Activated naive CD4-positive, alpha-beta T cell treated with anti-CD3 and anti-CD28 coated beads, Interleukin-2, amount 50 U/mL, for 72 hours (primary cell): ENCODE results near the gene NEURL2. TPM values are rescaled to one million over a fixed set of nuclear protein-coding genes. Genes with fewer than 3 reads are reported as not detected.
A peak's percentile ranks its signal among the peaks of the same experiment; 100 is the strongest.

Source experiments
- ATAC-seq, 2 donors: fragments of 150-1000 bp; cut with Tn5 transposase; 2 replicates each; pipeline ENCODE4 v1.10.0; 2021; ENCODE audit warnings: mild to moderate bottlenecking in 2 of 2, moderate library complexity in 2 of 2
- DNase-seq, 2 donors: peaks; one replicate each; pipeline ENCODE4 v3.0.0; 2021 to 2022; ENCODE audit warnings: low spot score in 2 of 2
- H3K27ac Mint-ChIP-seq, 2 donors: one replicate each; pipeline ENCODE4 v1.8.0; 2022; ENCODE audit warnings: mild to moderate bottlenecking in 2 of 2, mixed read lengths in 2 of 2
- H3K36me3 Mint-ChIP-seq, 2 donors: one replicate each; pipeline ENCODE4 v1.8.0; 2022; ENCODE audit warnings: mixed read lengths in 2 of 2
- H3K9me3 Mint-ChIP-seq, 2 donors: one replicate each; pipeline ENCODE4 v1.8.0; 2022; ENCODE audit warnings: mixed read lengths in 2 of 2
- total RNA-seq, 2 donors: library from RNA; stranded (reverse); gene quantifications; one replicate each; pipeline ENCODE4 v1.2.3, GENCODE V29; 2022

Gene NEURL2
- total RNA-seq, 2 donors from 2014 or later: 1.5 to 3.4 TPM

GRCh38 chr20:45924391-45925261 lies 33.6 kb upstream of the NEURL2 start:
- H3K36me3 Mint-ChIP-seq: no peaks in the 10 kb centered on the region

GRCh38 chr20:45921337-45922189 lies 30.6 kb upstream of the NEURL2 start:
- no peaks in the 10 kb centered on the region for H3K9me3 Mint-ChIP-seq
- ATAC-seq (peak in 1 of 2 donors; percentile 30), DNase-seq (no peak)
- H3K27ac Mint-ChIP-seq: peak overlapping the region in 1 of 2 donors; percentile 8
- no peaks in the 10 kb centered on the region for H3K36me3 Mint-ChIP-seq

More at GRCh38 chr20:45924391-45925261, 33.6 kb upstream of the NEURL2 start:
- DNase-seq (no peak), ATAC-seq (no peak)
- Mint-ChIP-seq H3K27ac (no peak overlapping the region), H3K9me3 (no peaks in the 10 kb centered on the region)

- H3K27ac Mint-ChIP-seq: peak overlapping the region in 1 of 2 donors; percentile 5
- DNase-seq (no peak), ATAC-seq (no peak)
- no peaks in the 10 kb centered on the region for H3K9me3 Mint-ChIP-seq
- H3K36me3 Mint-ChIP-seq: no peaks in the 10 kb centered on the region
These were observed 29.7 kb upstream of the NEURL2 start for GRCh38 chr20:45920462-45921336.

- no peak overlapping the region for H3K27ac Mint-ChIP-seq
- ATAC-seq (no peak), DNase-seq (no peak)
- H3K9me3 Mint-ChIP-seq: no peaks in the 10 kb centered on the region
- no peaks in the 10 kb centered on the region for H3K36me3 Mint-ChIP-seq
These were observed 28.8 kb upstream of the NEURL2 start for GRCh38 chr20:45919542-45920399.

DNA sequence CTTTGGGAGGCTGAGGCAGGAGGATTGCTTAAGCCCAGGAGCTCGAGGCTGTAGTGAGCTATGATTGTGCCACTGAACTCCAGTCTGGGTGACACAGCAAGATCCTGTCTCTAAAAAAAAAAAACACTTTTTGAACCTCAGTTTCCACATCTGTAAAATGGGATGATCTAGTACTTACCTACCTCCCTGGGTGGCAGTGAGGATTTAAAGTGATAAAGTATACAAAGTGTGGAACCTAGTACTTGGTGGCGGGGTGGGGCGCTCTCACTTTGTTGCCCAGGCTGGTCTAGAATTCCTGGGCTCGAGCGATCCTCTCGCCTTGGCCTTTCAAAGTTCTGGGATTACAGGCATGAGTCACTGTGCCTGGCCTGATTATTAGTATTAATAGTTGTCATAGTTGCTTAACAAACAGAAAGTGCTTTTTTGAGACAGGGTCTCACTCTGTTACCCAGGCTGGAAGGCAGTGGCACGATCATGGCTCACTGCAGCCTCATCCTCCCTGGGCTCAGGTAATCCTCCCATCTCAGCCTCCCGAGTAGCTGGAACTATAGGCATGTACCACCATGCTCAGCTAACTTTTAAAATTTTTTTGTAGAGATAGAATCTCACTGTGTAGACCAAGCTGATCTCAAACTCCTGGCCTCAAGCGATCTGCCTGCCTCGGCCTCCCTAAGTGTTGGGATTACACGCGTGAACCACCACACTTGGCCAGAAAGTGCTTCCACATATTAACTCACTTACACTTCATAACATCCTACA lies 27.9 kb upstream of the NEURL2 start:
- no peaks in the 10 kb centered on the region for H3K36me3 Mint-ChIP-seq
- H3K9me3 Mint-ChIP-seq: no peaks in the 10 kb centered on the region
- DNase-seq: no peak
- no peak overlapping the region for H3K27ac Mint-ChIP-seq
- no peak for ATAC-seq

DNA sequence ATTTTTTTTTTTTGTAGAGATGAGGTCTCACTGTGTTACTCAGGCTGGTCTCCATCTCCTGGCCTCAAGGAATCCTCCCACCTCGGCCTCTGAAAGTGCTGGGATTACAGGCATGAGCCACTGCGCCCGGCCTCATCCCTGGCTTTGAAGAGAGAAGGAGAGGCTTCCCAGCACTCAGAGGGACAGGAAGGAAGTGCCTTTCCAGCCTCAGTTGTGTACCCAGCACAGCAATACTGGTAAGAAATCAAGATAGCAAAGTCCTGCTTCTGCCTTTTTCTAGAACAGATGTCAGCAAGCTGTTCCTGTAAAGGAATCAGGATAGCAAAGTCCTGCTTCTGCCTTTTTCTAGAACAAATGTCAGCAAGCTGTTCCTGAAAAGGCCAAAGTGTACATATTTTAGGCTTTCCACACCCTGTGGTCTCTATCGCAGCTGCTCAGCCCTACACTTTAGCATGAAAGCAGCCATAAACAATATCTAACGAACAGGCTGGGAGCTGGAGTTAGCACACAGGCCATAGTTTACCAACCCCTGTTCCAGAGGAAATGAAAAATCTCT lies 27.3 kb upstream of the NEURL2 start:
- no peaks in the 10 kb centered on the region for H3K36me3 Mint-ChIP-seq
- H3K9me3 Mint-ChIP-seq: no peaks in the 10 kb centered on the region
- no peak overlapping the region for H3K27ac Mint-ChIP-seq
- DNase-seq: no peak
- ATAC-seq: no peak

DNA sequence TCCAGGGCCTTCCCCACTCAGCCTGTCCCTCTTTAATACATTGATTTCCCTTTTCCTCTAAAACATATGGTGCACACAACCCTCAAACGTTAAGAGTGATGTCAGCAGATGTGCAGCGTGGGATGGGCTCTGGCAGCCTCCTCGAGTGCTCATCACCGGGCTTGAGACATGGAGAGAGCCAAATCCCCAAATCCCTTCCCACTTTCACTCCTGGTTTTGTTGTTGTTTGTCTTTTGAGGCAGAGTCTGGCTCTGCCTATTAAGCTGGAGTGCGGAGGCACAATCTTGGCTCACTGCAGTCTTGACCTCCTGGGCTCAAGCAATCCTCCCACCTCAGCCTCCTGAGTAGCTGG lies 26.8 kb upstream of the NEURL2 start:
- no peak for ATAC-seq
- Mint-ChIP-seq H3K27ac (no peak overlapping the region), H3K36me3 (no peaks in the 10 kb centered on the region), H3K9me3 (no peaks in the 10 kb centered on the region)
- DNase-seq: no peak

DNA sequence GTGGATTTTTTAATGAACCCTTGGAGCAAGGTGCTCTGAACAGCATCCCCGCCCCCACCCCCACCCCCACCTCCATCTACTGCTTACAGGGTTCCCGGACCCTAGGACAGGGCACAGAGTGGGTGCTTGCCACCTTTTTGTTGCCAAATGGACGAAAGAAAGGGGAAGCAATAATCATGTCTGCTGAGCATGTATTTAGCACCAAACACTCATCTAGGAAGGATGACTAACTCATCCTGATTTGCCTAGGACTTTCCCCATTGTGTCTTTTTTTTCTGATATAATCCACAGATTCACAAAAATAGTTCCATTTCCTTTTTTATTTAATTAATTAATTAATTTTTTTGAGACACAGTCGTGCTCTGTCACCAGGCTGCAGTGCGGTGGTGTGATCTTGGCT lies 22.1 kb upstream of the NEURL2 start:
- DNase-seq (no peak), ATAC-seq (peak in 1 of 2 donors; percentile 15)
- Mint-ChIP-seq H3K27ac (no peak overlapping the region), H3K9me3 (peaks cover 0 to 4% of the 10 kb centered on the region in 2 donors), H3K36me3 (no peaks in the 10 kb centered on the region)

DNA sequence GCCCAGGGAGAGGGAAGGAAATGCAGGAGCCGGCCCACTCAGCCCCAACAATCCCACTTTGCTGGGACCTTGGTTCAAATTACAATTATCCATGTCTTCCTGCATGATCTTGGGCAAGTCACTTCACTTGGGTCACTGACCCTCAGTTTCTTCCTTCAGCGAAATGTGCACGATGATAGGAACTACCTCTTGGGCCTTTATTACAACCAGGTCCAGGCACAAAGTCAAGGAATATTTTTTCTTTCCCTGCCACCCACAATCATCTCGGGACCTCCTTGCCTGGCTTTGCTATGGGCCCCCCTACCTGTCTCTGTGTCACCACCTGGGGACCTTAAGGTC lies 21.3 kb upstream of the NEURL2 start:
- H3K27ac Mint-ChIP-seq: no peak overlapping the region
- H3K9me3 Mint-ChIP-seq: peaks cover 0 to 4% of the 10 kb centered on the region in 2 donors
- DNase-seq (no peak), ATAC-seq (no peak)
- H3K36me3 Mint-ChIP-seq: no peaks in the 10 kb centered on the region

DNA sequence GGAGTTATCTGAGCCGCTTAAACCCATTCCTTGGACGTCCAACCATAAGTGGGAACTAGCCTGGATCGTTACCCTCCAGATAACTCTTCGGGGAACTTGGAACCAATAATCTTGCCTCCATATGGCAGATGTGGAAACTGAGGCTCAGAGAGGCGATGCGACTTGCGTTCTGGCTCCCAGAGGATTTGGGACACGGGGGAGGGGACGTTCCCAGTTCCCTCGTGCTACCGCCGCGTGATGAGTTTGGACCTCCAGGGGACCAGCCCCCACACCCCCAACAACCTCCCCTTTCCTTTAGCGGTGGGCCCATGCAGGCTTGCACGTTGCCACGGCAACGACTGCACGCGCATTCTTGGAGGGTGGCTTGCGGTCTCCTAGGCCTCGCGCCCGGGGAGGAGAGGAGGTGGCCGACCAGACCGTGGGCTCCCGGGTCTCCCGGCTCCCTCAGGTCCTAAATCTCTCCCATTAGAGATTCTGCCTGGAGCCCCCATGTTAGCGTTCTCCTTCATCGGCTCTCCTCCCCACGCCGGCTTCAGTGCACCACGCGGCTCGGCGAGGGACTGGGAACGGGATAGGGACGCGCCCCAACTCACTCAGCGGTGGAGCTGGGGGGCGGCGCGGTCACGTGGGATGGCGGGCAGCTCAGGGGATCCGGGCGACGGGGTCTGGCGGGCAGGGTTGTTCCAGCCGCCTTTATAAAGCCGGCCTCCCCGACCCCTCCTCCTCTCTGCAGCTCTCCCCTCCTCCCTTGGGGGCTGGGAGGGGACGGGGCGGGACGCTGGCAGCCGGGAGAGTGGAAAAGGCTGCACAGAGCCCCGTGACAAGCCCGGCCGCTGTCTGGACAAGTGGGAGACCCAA lies 20.7 kb upstream of the NEURL2 start, which contains the start of gene PLTP:
Gene PLTP, minus strand, starts transcription at position 670 of the 858 bp plus-strand sequence. CDS start 703 bp downstream, outside the sequence.
- no peaks in the 10 kb centered on the region for H3K36me3 Mint-ChIP-seq
- H3K9me3 Mint-ChIP-seq: peaks cover 0 to 4% of the 10 kb centered on the region in 2 donors
- peak within 1 kb of the TSS in 1 of 2 donors; percentile 78 for H3K27ac Mint-ChIP-seq
- ATAC-seq: peak in 1 of 2 donors; percentile 10
- peak in 1 of 2 donors; percentile 22 for DNase-seq

DNA sequence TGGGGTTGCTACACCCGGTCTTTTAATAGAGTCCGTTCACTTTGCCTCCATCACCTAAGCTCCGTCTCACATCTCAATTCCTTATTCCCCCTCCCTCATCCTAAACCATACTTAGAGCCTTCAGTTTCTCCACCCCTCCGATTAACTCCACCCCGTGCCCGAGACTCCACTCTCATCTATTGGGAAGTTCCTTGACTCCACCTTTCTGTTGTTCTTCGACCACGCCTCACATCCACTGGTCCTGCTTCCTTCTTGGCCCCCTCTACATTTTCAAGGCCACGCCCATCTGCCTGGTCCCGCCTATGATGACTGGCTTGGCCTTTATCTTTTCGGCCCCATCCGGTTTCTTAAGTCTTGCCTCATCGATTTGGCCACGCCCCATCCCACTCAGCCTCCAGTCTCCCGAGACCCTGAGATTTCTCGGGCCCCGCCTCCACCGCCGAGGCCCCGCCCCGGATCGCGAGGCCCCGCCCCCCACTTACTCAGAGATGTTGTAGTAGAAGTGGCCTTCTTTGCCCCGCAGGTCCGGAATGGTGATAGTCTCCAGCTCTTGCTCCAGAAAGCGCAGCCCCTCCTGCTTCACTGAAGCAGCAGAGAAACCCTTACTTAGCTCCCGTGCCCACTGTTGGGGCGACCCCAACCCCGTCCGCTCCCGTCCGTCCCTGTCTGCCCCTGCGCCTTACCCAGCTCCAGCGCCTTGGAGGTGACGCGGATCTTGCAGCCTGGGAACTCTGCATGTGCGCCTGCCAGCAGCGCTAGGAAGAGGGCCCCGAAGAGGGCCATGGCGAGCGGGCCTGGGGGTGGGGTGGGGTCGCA lies 19.9 kb upstream of the NEURL2 start:
- ATAC-seq (peak; percentile 92 to 96), DNase-seq (peak; percentile 91 to 98)
- peak overlapping the region; percentile 78 for H3K27ac Mint-ChIP-seq
- no peaks in the 10 kb centered on the region for H3K36me3 Mint-ChIP-seq
- H3K9me3 Mint-ChIP-seq: peaks cover 0 to 4% of the 10 kb centered on the region in 2 donors

GRCh38 chr20:45909817-45910669 lies 19.0 kb upstream of the NEURL2 start:
- Mint-ChIP-seq H3K36me3 (no peaks in the 10 kb centered on the region), H3K9me3 (peaks cover 0 to 4% of the 10 kb centered on the region in 2 donors), H3K27ac (peak overlapping the region; percentile 78)
- ATAC-seq (no peak), DNase-seq (no peak)
